Sciatic nerve (tissue), 2 donors: ENCODE results near the gene OPRL1. TPM values are rescaled to one million over a fixed set of nuclear protein-coding genes. Genes with fewer than 3 reads are reported as not detected.
"Not testable (repeated sequence)": the region's sequence is repeated elsewhere in the genome, so short reads cannot be mapped to it uniquely, and the experiment has no call there.

Experiments used
- ATAC-seq: fragments of 200-7000 bp; cut with Tn5 transposase; one replicate; pipeline ENCODE4 v1.9.1; 2020; ENCODE audit warnings: mild to moderate bottlenecking, moderate library complexity
- DNase-seq: peaks from one replicate; pipeline ENCODE4 v3.0.0-alpha.2; 2020; ENCODE audit warnings: low spot score
- intact Hi-C: fragments of 100-400 bp; cut with DNase I; formaldehyde crosslinking; loops from one replicate; pipeline ENCODE4 v1.14.2; 2022
- total RNA-seq: library from RNA; stranded (reverse); fragmentation: NEBNext Ultra II Directional; extraction: Animal tissue kit (Norgen Biotek cat#: 25700); gene quantifications from one replicate; pipeline ENCODE4 v1.2.1, GENCODE V29; 2021
- donor health status: DM: no; HTN: no; CAD: no.
- donor health status: DM: no; HTN: no; CAD: no.

OPRL1 gene
- total RNA-seq, 1 donor from 2014 or later = 1.0 TPM

DNA sequence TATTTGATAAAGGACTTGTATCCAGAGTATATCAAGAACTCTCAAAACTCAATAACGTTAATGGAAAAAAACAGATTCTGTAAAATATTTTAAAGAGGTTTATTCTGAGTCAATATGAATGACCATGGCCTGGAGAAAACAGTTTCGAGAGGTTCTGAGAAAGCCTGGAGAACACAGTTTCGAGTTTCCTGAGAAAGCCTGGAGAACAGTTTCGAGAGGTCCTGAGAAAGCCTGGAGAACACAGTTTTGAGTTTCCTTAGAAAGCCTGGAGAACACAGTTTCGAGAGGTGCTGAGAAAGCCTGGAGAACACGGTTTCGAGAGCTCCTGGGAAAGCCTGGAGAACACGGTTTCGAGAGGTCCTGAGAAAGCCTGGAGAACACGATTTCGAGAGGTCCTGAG, 43.0 kb downstream of the OPRL1 start:
- ATAC-seq, DNase-seq, intact Hi-C loops: not testable (repeated sequence)

DNA sequence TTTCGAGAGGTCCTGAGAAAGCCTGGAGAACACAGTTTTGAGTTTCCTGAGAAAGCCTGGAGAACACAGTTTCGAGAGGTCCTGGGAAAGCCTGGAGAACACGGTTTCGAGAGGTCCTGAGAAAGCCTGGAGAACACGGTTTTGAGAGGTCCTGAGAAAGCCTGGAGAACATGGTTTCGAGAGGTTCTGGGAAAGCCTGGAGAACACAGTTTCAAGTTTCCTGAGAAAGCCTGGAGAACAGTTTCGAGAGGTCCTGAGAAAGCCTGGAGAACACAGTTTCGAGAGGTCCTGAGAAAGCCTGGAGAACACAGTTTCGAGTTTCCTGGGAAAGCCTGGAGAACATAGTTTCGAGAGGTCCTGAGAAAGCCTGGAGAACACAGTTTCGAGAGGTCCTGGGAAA, 43.6 kb downstream of the OPRL1 start:
- not testable (repeated sequence) for DNase-seq

DNA sequence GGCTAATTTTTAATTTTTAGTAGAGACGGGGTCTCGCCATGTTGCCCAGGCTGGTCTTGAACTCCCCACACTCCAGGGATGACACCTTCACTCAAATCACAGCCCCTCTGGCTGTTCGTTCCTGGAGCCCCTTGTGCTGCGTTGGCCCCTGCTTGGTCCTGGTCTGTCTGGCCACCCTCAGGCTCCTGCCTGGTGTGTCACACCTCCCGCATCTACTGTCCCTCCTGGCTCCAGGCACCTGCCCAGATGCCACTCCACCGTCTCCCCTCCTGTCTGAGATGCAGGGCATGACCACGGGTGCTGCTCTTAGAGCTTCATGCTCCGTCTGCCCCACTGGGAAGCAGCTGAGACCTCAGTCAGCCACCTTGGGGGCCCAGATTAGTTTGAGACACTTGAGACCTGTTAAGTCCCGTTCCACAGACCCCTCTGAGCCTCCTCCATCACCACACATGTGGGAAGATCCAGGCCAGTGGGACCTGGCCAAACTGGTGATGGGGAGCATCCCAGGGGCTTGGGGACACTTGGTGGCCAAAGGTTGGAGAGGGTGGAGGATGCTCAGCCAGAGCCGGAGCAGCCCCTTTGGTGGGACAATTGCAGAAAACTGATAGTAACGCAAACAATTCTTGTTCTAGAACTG, 49.4 kb downstream of the OPRL1 start:
- DNase-seq (peak; percentile 5), ATAC-seq (no peak)
- intact Hi-C loops = no loop called here

More for the DNA sequence above, 43.6 kb downstream of the OPRL1 start:
- ATAC-seq, intact Hi-C loops: not testable (repeated sequence)

DNA sequence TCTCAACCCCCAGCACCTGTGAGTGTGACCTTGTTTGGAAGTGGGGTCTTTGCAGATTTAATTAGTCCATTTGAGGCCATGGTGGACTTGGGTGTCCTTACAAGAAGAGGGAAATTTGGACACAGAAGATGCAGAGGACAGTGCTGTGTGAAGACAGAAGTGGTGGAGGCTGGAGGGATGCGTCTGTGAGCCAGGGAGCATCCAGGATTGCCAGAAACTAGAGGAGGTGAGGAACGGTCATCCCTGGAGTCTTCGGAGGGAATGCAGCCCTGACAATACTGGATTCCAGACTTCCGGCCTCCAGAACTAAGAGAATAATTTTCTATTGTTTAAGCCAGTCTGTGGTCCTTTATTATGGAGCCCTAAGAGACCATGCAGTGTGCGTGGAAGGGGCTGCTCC, 50.4 kb downstream of the OPRL1 start:
- intact Hi-C loops = no loop called here
- no peak for DNase-seq
- no peak for ATAC-seq

DNA sequence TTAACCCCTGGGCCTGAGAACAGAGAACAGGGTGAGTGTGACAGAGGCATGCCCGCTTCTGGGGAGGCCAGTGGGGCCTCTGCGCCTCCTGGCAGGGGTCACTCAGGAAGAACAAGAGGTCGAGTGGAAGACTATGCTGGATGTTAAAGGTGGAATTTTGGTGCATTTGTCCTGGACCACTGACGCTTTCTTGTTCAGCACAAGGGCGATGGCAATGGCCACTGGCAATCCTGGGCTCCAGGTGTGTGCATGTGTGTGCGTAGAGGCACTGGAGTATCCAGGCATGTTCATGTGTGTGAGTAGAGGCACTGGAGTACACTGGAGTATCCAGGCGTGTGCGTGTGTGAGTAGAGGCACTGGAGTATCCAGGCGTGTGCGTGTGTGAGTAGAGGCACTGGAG, 51.0 kb downstream of the OPRL1 start:
- DNase-seq (no peak), ATAC-seq (no peak)
- intact Hi-C loops = no loop called here

DNA sequence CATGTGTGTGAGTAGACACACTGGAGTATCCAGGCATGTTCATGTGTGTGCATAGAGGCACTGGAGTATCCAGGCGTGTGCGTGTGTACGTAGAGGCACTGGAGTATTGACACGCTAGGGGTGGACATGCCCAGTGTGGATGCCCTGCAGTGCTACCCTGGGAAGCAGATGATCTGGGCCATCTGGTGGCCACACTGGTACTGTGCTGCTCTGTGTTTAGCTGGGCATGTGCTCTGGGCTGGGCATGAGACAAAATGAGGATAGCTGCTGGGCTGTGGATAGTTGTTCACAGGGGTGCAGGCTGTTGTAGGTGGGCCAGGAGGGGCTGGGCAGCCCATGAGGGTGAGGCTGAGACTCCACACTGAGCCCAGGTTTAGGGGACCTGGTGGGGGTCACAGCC, 51.5 kb downstream of the OPRL1 start:
- intact Hi-C loops = no loop called here
- DNase-seq (no peak), ATAC-seq (no peak)

DNA sequence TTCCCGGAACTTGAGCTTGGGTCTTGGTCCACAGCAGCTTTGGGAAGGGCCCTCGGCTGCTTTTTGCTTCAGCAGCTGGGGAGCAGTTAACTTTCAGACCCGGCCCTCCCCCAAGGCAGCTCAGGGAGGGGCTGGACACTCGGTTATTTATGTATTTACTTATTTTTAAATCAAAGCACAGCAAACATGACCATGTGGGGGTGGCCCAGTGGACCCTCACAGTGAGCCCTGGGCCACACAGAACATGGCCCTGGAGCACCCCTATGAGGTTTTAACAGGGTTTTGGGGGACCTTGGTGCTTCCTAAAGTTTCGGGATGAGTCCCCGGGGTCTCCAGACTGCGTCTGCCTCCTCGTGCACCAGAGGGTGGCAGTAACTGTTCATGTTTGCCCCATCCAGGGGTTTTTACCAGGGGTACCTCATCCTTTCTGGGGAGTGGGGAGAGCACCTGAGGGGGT, 54.1 kb downstream of the OPRL1 start:
- no peak for ATAC-seq
- intact Hi-C loops = no loop called here
- DNase-seq = no peak

DNA sequence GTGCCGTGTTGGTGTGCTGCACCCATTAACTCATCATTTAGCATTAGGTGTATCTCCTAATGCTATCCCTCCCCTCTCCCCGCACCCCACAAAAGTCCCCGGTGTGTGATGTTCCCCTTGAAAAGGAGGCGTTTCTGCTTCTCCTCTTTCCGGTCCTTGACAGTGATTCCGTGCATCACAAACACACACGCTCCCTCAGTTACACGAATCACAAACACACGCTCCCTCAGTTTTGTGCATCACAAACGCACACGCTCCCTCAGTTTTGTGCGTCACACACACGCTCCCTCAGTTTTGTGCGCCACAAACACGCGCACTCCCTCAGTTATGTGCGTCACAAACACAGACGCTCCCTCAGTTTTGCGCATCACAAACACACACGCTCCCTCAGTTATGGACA, 54.9 kb downstream of the OPRL1 start:
- ATAC-seq, DNase-seq, intact Hi-C loops: not testable (repeated sequence)

DNA sequence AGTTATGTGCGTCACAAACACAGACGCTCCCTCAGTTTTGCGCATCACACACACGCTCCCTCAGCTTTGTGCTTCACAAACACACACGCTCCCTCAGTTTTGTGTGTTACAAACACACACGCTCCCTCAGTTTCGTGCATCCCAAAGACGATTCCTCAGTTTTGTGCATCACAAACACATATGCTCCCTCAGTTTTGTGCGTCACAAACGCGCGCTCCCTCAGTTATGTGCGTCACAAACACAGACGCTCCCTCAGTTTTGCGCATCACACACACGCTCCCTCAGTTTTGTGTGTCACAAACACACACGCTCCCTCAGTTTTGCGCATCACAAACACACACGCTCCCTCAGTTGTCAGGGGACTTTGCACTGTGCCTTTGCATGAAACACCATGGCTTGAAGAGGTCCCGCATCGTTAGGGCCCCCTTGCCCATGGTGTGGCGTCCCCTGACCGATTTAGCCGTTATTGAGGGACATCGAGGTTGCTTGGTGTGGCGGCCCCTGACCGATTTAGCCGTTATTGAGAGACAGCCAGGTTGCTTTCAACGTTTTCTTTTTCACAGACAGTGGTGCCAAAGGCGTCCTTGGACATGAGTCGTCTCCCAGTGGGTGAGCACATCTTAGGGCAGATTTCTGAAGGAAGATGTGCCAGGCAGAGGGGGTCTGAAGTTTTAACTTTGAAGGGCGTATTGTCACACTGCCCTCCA, 56.3 kb downstream of the OPRL1 start:
- intact Hi-C loops = no loop called here
- ATAC-seq = no peak
- no peak for DNase-seq

DNA sequence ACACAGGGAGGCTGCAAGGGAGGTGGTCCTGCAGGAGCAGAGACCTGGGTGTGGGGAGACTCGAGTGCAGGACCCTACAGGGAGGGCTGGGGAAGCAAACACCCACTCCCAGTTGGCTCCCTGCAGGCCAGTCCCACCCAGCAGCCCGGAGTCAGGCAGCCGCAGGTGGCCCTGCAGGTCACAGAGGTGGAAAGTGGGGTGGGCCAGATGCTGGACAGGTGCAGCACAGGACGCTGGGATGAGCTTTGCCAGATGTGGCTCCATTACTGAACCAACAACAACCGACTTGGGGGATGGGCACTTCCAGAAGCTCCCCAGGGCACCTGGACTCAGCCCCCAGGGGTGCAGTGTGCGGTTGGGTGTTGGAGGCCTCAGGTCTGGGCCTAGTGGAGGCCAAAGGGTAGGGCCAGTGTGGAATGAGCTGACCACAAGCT, 57.7 kb downstream of the OPRL1 start:
- intact Hi-C loops = no loop called here
- no peak for DNase-seq
- no peak for ATAC-seq

DNA sequence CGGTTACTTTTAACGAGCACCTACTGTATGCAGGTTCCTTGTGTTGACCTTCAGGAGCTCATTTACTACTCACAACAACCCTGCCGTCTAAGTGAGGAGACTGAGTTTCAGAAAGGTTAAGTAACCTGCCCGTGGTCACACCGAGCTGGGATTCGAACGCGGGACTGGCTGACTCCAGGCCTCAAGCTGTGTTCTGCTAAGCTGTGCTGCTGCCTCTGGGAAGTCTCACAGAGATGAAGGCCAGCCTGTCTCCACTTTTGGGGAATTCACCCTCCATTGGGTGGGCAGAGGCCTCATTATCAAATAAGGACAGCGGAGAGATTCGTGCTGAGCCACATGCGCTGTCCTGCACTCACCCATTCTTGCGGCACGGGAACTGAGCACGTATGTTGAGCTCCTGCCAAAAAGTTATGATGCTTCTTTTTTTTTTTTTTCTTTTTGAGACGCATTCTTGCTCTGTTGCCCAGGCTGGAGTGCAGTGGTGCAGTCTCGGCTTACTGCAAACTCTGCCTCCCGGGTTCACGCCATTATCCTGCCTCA, 58.5 kb downstream of the OPRL1 start:
- ATAC-seq (no peak), DNase-seq (no peak)
- intact Hi-C loops = no loop called here

DNA sequence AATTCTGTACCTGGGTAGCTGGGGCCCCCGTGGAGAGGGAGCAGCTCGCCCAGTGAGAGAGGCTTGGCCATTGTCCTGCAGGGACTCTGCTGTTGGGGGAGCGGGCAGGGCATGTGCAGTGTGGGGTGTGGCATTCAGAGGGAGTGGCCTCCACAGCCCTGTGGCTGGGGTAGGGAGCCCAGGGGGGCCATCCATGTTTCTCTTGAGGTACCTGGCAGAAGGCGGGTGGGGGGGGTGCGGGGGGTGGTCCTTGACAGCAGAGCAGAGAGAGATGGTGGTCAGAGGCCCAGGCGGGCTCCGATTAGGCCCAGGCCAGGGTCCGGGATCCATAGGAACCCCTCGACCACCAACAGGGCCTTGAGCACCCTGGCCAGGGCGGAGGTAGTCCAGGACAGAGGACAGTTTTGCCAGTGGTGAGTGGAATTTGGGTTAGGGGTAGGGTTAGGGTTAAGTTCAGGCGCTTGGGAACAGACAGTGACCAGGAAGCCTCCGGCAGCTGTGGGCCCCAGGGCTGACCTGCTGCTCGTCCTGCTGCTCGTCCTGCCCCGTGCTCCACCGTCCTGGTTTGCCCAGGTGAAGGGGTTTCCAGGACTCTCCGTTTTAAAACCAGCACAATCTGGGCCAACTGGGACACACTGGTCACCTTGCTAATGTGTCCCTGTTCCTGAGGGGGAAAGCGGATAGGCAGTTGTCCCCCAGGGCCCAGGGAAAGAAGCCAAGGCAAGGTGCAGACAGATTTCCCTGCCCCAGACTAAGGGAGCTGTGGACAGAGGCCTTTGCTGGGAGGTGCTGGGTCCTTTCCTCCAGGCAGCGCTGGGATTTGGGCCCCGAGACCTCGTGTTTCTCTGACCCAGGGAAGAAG, 59.5 kb downstream of the OPRL1 start:
- intact Hi-C loops = no loop called here
- ATAC-seq = no peak
- peak; percentile 19 for DNase-seq

DNA sequence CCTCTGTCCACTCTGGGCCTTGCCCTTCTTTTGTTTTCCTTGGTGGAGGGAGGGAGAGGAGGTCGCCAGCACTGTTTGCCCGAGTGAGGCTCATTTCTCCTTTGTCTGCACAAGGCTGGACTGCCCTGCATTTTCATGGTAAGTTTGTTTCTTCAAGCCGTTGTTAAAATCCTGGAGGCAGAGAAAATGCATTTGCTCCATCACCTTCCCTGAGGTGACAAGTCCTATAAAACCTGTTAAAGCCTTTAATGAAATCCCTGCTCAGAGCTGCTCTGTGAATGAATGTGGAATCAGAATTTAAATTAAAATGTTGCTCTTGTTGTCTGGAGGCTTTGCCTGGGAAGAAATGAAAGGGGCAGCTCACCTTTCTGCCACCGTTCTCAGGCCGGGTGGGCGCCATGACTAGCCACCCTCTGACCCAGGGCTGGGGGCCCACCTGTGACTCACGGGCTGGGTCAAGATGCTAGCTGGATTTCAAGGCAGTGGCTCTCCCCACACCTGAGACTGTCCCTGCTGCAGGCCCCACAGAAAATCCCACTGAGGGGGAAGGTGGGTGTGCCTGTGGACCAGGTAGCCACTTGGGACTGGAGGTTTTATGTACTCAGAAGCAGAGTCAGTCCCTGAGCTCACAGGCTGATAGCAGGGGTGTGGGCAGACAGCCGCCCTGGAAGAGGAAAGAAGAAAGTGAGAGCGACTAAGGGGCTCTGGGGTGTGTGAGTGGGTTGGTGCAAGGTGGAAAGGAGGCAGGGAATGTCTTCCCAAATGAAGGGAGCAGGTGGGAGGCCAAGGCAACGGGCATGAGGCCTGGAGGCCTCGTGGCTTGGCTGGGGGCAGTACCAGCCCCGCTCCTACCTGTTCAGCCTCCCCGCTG, 60.4 kb downstream of the OPRL1 start:
- intact Hi-C loops = no loop called here
- ATAC-seq (no peak), DNase-seq (peak; percentile 31)

DNA sequence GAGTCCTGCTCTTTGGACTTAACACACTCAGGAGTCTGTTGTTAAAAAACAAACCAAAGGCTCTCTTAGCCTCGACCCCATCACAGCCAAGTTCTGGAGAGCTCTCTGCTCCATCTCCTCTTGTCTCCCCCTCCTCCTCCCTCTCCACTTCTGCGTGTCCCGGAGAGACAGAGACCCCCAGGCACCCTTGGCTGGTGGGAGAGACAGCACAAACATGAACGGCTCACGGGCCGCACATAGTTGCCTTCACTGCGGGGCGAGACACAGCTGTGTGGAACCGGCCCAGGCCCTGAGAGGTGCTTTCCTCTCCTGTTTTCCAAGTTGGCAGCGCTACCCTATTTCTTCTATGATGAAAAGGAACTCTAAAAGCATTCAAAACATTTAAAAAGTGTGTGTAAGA, 61.1 kb downstream of the OPRL1 start:
- no peak for ATAC-seq
- intact Hi-C loops = no loop called here
- DNase-seq = peak; percentile 21

DNA sequence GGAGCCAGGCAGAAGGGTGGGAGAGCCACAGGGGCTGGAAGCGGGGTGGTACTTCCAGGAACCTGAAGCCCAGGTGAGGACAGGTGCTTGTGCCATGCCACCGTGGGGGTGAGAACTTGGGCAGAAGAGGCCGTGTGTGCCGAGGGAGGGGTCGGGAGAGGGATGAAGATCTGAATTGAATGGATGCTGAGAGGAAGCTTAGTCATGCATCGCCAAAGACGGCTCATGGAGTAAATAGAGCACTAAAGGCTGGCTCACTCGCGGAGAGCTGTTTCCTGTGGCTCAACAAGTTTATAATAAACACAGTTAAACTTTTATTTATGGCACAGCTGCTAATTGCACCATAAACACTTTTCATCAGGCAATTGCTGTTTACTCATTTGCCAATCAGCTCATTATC, 62.7 kb downstream of the OPRL1 start:
- DNase-seq (no peak), ATAC-seq (no peak)
- intact Hi-C loops = no loop called here

DNA sequence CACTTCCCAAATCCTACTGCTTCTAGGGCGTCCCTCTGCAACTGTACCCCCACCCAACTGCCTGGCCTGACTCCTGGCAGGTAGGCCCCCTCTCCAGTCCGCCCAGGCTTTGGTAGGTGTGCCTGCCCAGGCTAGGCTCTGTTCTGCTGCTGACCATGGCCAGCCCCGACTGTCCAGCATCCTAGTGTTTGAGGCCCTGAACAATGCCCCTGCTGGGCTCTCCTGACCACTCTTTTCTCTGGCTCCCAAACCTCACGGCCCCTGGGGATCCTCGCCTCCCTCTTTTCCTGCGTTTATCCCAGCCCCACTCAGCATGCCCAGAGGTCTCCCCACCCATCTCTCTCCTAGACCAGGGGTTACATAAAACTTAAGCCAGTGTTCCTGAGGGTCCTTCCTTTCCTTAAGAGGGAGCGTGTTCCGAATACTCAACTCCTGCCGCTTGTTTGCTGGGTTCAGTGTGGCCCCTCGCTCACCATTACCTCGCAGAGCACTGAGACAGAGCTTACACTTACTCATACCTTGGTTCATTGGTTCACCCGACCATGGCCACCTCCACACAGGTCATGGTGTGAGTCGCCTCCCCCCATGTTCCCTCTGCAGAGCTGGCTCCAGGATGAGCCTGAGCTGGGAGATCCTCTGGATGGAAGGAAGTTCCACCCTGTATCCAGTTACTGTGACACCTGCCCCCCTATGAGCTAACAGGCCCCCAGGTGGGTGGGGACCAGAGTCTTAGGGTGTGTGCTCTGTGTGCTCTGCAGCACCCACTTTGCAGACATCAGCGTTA, 63.3 kb downstream of the OPRL1 start:
- intact Hi-C loops = no loop called here
- no peak for ATAC-seq
- peak; percentile 42 for DNase-seq

DNA sequence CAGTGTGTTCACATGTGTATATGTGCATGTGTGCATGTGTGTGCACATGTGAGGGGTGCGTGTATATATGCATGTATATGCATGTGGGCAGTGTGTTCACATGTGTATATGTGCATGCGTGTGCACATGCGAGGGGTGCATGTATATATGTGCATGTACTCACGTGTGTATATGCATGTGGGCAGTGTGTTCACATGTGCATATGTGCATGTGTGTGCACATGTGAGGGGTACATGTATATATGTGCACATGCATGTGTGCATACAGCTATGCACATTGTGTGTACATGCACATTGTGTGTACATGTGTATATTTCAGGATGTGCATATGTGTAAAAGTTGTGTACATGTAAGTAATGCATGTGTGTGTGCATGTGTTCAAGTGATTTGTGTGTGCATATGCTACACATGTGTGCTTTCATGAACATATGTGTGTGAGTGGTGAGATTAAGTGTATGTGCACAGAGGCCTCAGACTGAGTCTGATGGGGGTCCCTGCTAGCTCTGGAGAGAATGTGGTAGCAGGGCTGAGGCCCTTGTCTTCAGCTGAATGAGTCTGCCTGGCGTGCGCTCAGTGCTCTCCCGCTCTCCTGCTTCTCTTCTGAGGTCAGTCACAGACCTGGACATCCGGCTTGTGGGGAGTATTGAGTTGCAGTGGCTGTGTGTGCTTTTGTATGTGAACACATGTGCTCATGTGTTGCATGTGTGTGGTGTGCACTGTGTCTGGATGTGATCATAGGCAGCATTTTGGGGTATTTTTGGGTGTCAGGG, 64.4 kb downstream of the OPRL1 start:
- DNase-seq (peak; percentile 4), ATAC-seq (no peak)
- intact Hi-C loops = no loop called here
